Measurements from ENCODE around the gene FIGN. TPM values are rescaled to one million over a fixed set of nuclear protein-coding genes. Genes with fewer than 3 reads are reported as not detected.

FIGN gene
- total RNA-seq, 2 donors from 2014 or later = 18.6 to 20.5 TPM

GRCh38 chr2:163656622-163657280, 79.1 kb downstream of the FIGN start:
- Histone ChIP-seq H3K9ac (ENCODE audit: extremely low read depth, low read length, poor library complexity, severe bottlenecking) (no peak overlapping the region), H3K4me1 (ENCODE audit: control insufficient read depth, insufficient read depth, low read length) (peaks cover 5% of the 10 kb centered on the region), H3K27me3 (ENCODE audit: control insufficient read depth, insufficient read depth, low read length, poor library complexity, severe bottlenecking) (no peaks in the 10 kb centered on the region), H3K36me3 (ENCODE audit: control insufficient read depth, insufficient read depth, low read length) (no peaks in the 10 kb centered on the region), H3K4me3 (ENCODE audit: low read length) (no peak overlapping the region), H3K27ac (ENCODE audit: low read depth, low read length) (no peak overlapping the region), H3K9me3 (ENCODE audit: control insufficient read depth, low read length) (no peaks in the 10 kb centered on the region)
- 84 to 100% methylated on average over 1 to 2 of the region's 2 CpGs for WGBS, 2 experiments (ENCODE audit: insufficient coverage in 1 of 2, insufficient read length in 1 of 2)
- no peak overlapping the region for H3K27ac Mint-ChIP-seq
- TF ChIP-seq CTCF (conservative IDR thresholded peaks at IDR 0.05) = no peak
- H3K27me3 Mint-ChIP-seq (ENCODE audit: insufficient read depth) = no peaks in the 10 kb centered on the region
- H3K36me3 Mint-ChIP-seq (ENCODE audit: low read depth) = peaks cover 5% of the 10 kb centered on the region
- H3K4me3 Mint-ChIP-seq = no peak overlapping the region
- no peak for DNase-seq
- H3K9me3 Mint-ChIP-seq = no peaks in the 10 kb centered on the region
- peaks cover 26% of the 10 kb centered on the region for H3K4me1 Mint-ChIP-seq

- no peak overlapping the region for H3K27ac Mint-ChIP-seq
- peaks cover 26% of the 10 kb centered on the region for H3K4me1 Mint-ChIP-seq
These were observed 80.1 kb downstream of the FIGN start for GRCh38 chr2:163655667-163656066.

GRCh38 chr2:163652751-163653150, 83.1 kb downstream of the FIGN start:
- H3K9me3 Mint-ChIP-seq = no peaks in the 10 kb centered on the region
- H3K27ac Mint-ChIP-seq = no peak overlapping the region
- no peak for DNase-seq

More at GRCh38 chr2:163655667-163656066, 80.1 kb downstream of the FIGN start:
- TF ChIP-seq CTCF (conservative IDR thresholded peaks at IDR 0.05) = no peak
- peaks cover 5% of the 10 kb centered on the region for H3K4me1 ChIP-seq (ENCODE audit: control insufficient read depth, insufficient read depth, low read length)
- H3K9ac ChIP-seq (ENCODE audit: extremely low read depth, low read length, poor library complexity, severe bottlenecking) = no peak overlapping the region
- no peaks in the 10 kb centered on the region for H3K9me3 Mint-ChIP-seq
- H3K4me3 ChIP-seq (ENCODE audit: low read length) = no peak overlapping the region
- H3K27me3 Mint-ChIP-seq (ENCODE audit: insufficient read depth) = no peaks in the 10 kb centered on the region
- H3K36me3 Mint-ChIP-seq (ENCODE audit: low read depth) = no peaks in the 10 kb centered on the region
- no peak overlapping the region for H3K27ac ChIP-seq (ENCODE audit: low read depth, low read length)
- H3K9me3 ChIP-seq (ENCODE audit: control insufficient read depth, low read length) = no peaks in the 10 kb centered on the region
- no peaks in the 10 kb centered on the region for H3K36me3 ChIP-seq (ENCODE audit: control insufficient read depth, insufficient read depth, low read length)
- no peak for DNase-seq
- WGBS, 2 experiments (ENCODE audit: insufficient coverage in 1 of 2, insufficient read length in 1 of 2) = 100% methylated on average over 1 of the region's 2 CpGs; no CpG with 5 or more reads in 1 of the 2 experiments
- H3K27me3 ChIP-seq (ENCODE audit: control insufficient read depth, insufficient read depth, low read length, poor library complexity, severe bottlenecking) = no peaks in the 10 kb centered on the region
- H3K4me3 Mint-ChIP-seq = no peak overlapping the region

More at GRCh38 chr2:163652751-163653150, 83.1 kb downstream of the FIGN start:
- no peaks in the 10 kb centered on the region for H3K27me3 Mint-ChIP-seq (ENCODE audit: insufficient read depth)
- H3K27me3 ChIP-seq (ENCODE audit: control insufficient read depth, insufficient read depth, low read length, poor library complexity, severe bottlenecking) = no peaks in the 10 kb centered on the region
- H3K9ac ChIP-seq (ENCODE audit: extremely low read depth, low read length, poor library complexity, severe bottlenecking) = no peak overlapping the region
- no peak overlapping the region for H3K4me3 Mint-ChIP-seq
- H3K4me1 ChIP-seq (ENCODE audit: control insufficient read depth, insufficient read depth, low read length) = no peaks in the 10 kb centered on the region
- H3K9me3 ChIP-seq (ENCODE audit: control insufficient read depth, low read length) = no peaks in the 10 kb centered on the region
- H3K36me3 ChIP-seq (ENCODE audit: control insufficient read depth, insufficient read depth, low read length) = no peaks in the 10 kb centered on the region
- no peak overlapping the region for H3K4me3 ChIP-seq (ENCODE audit: low read length)
- TF ChIP-seq CTCF (conservative IDR thresholded peaks at IDR 0.05) = no peak
- 80 to 82% methylated on average over 1 to 2 of the region's 2 CpGs for WGBS, 2 experiments (ENCODE audit: insufficient coverage in 1 of 2, insufficient read length in 1 of 2)
- no peak overlapping the region for H3K27ac ChIP-seq (ENCODE audit: low read depth, low read length)
- H3K36me3 Mint-ChIP-seq (ENCODE audit: low read depth) = no peaks in the 10 kb centered on the region
- H3K4me1 Mint-ChIP-seq = peaks cover 28% of the 10 kb centered on the region

Measured in endodermal cell (in vitro differentiated cells).